Gastrocnemius medialis (tissue), 4 donors: ENCODE results near the gene ANGPTL8.

Experiments
- POLR2A ChIP-seq, 2 donors: fragments of 450-650 bp; IDR thresholded peaks; one replicate each; pipeline ENCODE4 v1.6.1; 2017; ENCODE audit warnings: antibody characterized with exemption in 2 of 2, mild to moderate bottlenecking in 2 of 2, moderate library complexity in 2 of 2
- TF ChIP-seq, protein P1 (sequence below), 5 experiments: fragments of 450-650 bp in 3 of 5; fragments of 200-600 bp in 2 of 5; sonication (generic) in 2 of 5; IDR thresholded peaks in 4 of 5; conservative IDR thresholded peaks in 1 of 5; 1 replicate in 4 of 5; 2 replicates in 1 of 5; pipeline ENCODE4 v1.5.1; 2016 to 2019; ENCODE audit warnings: antibody characterized with exemption in 5 of 5, mild to moderate bottlenecking in 3 of 5, moderate library complexity in 3 of 5

DNA sequence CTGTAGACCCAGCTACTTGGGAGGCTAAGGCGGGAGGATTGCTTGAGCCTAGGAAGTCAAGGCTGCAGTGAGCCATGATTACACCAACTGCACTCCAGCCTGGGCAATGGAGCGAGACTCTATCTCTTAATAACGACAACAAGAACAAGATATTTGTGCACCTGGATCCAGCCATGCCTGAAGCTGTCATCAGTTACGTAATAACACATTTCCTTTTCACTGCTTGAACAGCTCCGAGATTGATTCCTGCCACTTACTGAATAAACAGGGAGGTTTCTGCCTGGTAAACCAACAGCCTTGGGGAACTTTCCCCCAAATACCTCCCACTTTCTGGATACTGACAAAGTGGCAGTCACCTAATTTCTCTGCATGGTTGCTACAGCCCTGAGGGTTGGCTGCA is 47.5 kb upstream of the ANGPTL8 start:
- TF ChIP-seq, protein P1, sequence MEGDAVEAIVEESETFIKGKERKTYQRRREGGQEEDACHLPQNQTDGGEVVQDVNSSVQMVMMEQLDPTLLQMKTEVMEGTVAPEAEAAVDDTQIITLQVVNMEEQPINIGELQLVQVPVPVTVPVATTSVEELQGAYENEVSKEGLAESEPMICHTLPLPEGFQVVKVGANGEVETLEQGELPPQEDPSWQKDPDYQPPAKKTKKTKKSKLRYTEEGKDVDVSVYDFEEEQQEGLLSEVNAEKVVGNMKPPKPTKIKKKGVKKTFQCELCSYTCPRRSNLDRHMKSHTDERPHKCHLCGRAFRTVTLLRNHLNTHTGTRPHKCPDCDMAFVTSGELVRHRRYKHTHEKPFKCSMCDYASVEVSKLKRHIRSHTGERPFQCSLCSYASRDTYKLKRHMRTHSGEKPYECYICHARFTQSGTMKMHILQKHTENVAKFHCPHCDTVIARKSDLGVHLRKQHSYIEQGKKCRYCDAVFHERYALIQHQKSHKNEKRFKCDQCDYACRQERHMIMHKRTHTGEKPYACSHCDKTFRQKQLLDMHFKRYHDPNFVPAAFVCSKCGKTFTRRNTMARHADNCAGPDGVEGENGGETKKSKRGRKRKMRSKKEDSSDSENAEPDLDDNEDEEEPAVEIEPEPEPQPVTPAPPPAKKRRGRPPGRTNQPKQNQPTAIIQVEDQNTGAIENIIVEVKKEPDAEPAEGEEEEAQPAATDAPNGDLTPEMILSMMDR (IDR thresholded peaks at IDR 0.05 in 4 of 5, conservative IDR thresholded peaks at IDR 0.05 in 1 of 5) = no peak
- TF ChIP-seq POLR2A (IDR thresholded peaks at IDR 0.05) = no peak
